HepG2 (cell line): Measurements from ENCODE around the gene ENO3. TPM values are rescaled to one million over a fixed set of nuclear protein-coding genes. Genes with fewer than 3 reads are reported as not detected.
A peak's percentile ranks its signal among the peaks of the same experiment; 100 is the strongest.

ENCODE experiments used
- GATAD1 ChIP-seq: IDR thresholded peaks from 2 replicates; pipeline ENCODE4 v1.6.1; 2016; ENCODE audit warnings: missing genetic modification reagents, missing compliant biosample characterization
- GLMP ChIP-seq: sonication (generic); formaldehyde crosslinking; IDR thresholded peaks from 2 replicates; pipeline ENCODE4 v1.9.0; 2021; ENCODE audit warnings: missing genetic modification reagents, mild to moderate bottlenecking, borderline replicate concordance
- HNRNPK ChIP-seq: fragments of 200-400 bp; formaldehyde crosslinking; IDR thresholded peaks from 2 replicates; pipeline ENCODE4 v1.6.1; 2018; ENCODE audit warnings: low read length, low read depth, moderate library complexity, mild to moderate bottlenecking; ENCODE audit not compliant: poor library complexity, severe bottlenecking
- IKZF1 ChIP-seq: fragments of 450-650 bp; IDR thresholded peaks from 2 replicates; pipeline ENCODE4 v1.7.1; 2016
- JUND ChIP-seq: sonication (generic); formaldehyde crosslinking; IDR thresholded peaks from 2 replicates; pipeline ENCODE4 v1.8.0; 2022; ENCODE audit warnings: mild to moderate bottlenecking, missing genetic modification reagents
- KDM3A ChIP-seq: IDR thresholded peaks from 2 replicates; pipeline ENCODE4 v1.6.1; 2018; ENCODE audit warnings: low read depth, missing compliant biosample characterization
- KLF11 ChIP-seq: IDR thresholded peaks from 2 replicates; pipeline ENCODE4 v1.6.1; 2016; ENCODE audit warnings: missing compliant biosample characterization
- MED1 ChIP-seq: sonication (generic); formaldehyde crosslinking; IDR thresholded peaks from 2 replicates; pipeline ENCODE4 v1.4.0; 2020; ENCODE audit warnings: missing genetic modification reagents
- MIER3 ChIP-seq: IDR thresholded peaks from 2 replicates; pipeline ENCODE4 v1.6.1; 2016; ENCODE audit warnings: missing compliant biosample characterization, borderline replicate concordance
- PHF20 ChIP-seq: sonication (generic); formaldehyde crosslinking; IDR thresholded peaks from 2 replicates; pipeline ENCODE4 v1.5.0; 2020; ENCODE audit warnings: mild to moderate bottlenecking, missing genetic modification reagents
- POLR2AphosphoS5 ChIP-seq: IDR thresholded peaks from 2 replicates; pipeline ENCODE4 v1.6.1; 2012; ENCODE audit warnings: low read depth, low read length
- PRPF4 ChIP-seq: fragments of 200-400 bp; formaldehyde crosslinking; IDR thresholded peaks from 2 replicates; pipeline ENCODE4 v1.6.1; 2016; ENCODE audit warnings: low read length, low read depth; ENCODE audit not compliant: poor library complexity, severe bottlenecking
- YEATS4 ChIP-seq: sonication (generic); formaldehyde crosslinking; IDR thresholded peaks from 2 replicates; pipeline ENCODE4 v1.4.0; 2020; ENCODE audit warnings: missing genetic modification reagents, borderline replicate concordance
- ZNF124 ChIP-seq: sonication (generic); formaldehyde crosslinking; IDR thresholded peaks from 2 replicates; pipeline ENCODE4 v1.4.0; 2020; ENCODE audit warnings: missing genetic modification reagents
- ZNF251 ChIP-seq: sonication (generic); formaldehyde crosslinking; IDR thresholded peaks from 2 replicates; pipeline ENCODE4 v1.9.0; 2021; ENCODE audit warnings: mild to moderate bottlenecking, missing genetic modification reagents
- ZNF382 ChIP-seq: sonication (generic); formaldehyde crosslinking; IDR thresholded peaks from 2 replicates; pipeline ENCODE4 v1.5.0; 2020; ENCODE audit warnings: missing genetic modification reagents, mild to moderate bottlenecking, borderline replicate concordance
- ZNF607 ChIP-seq: sonication (generic); formaldehyde crosslinking; IDR thresholded peaks from 2 replicates; pipeline ENCODE4 v1.5.1; 2020; ENCODE audit warnings: missing genetic modification reagents, mild to moderate bottlenecking, borderline replicate concordance
- ZNF777 ChIP-seq: sonication (generic); formaldehyde crosslinking; IDR thresholded peaks from 2 replicates; pipeline ENCODE4 v1.4.0; 2020; ENCODE audit warnings: missing genetic modification reagents
- ZNF788 ChIP-seq: sonication (generic); formaldehyde crosslinking; IDR thresholded peaks from 2 replicates; pipeline ENCODE4 v1.5.0; 2020; ENCODE audit warnings: mild to moderate bottlenecking, missing genetic modification reagents, borderline replicate concordance
- polyA plus RNA-seq, 8 experiments: library from polyadenylated mRNA; depleted of rRNA in 3 of 8; stranded (reverse) in 7 of 8; unstranded in 1 of 8; fragments of >200 nt; fragmentation: Illumina TruSeq in 4 of 8; extraction: Trizol in 4 of 8; gene quantifications; 2 replicates each; pipeline versions ENCODE4 v1.2.1 to v1.2.3, GENCODE V29; 2011 to 2016; ENCODE audit warnings: low read depth in 4 of 8, missing spikeins in 1 of 8, mixed read lengths in 1 of 8; ENCODE audit not compliant: insufficient read depth in 1 of 8
- total RNA-seq, 5 experiments: library from RNA; depleted of rRNA; stranded (reverse); fragments of >200 nt; fragmentation: Illumina TruSeq; extraction: Trizol; gene quantifications; 2 replicates each; pipeline ENCODE4 v1.2.3, GENCODE V29; 2016; ENCODE audit warnings: low read depth in 1 of 5
- TF ChIP-seq, protein P1 (sequence below): sonication (generic); formaldehyde crosslinking; IDR thresholded peaks from 2 replicates; pipeline ENCODE4 v1.4.0; 2020; ENCODE audit warnings: missing genetic modification reagents
- TF ChIP-seq, protein P2 (sequence below): sonication (generic); formaldehyde crosslinking; IDR thresholded peaks from 2 replicates; pipeline ENCODE4 v1.8.0; 2022; ENCODE audit warnings: missing genetic modification reagents, mild to moderate bottlenecking, borderline replicate concordance
- TF ChIP-seq, protein P3 (sequence below): sonication (generic); formaldehyde crosslinking; IDR thresholded peaks from 2 replicates; pipeline ENCODE4 v1.5.0; 2020; ENCODE audit warnings: mild to moderate bottlenecking, missing genetic modification reagents, moderate library complexity
- TF ChIP-seq, protein P4 (sequence below): IDR thresholded peaks from 2 replicates; pipeline ENCODE4 v1.6.1; 2018; ENCODE audit warnings: missing genetic modification reagents, mild to moderate bottlenecking, missing compliant biosample characterization

Gene ENO3
- total and polyA plus RNA-seq, 2 of the 13 experiments (the other 11 are each of a cell fraction or from before 2014, with no cell fraction given), result 59.8 to 69.8 TPM

DNA sequence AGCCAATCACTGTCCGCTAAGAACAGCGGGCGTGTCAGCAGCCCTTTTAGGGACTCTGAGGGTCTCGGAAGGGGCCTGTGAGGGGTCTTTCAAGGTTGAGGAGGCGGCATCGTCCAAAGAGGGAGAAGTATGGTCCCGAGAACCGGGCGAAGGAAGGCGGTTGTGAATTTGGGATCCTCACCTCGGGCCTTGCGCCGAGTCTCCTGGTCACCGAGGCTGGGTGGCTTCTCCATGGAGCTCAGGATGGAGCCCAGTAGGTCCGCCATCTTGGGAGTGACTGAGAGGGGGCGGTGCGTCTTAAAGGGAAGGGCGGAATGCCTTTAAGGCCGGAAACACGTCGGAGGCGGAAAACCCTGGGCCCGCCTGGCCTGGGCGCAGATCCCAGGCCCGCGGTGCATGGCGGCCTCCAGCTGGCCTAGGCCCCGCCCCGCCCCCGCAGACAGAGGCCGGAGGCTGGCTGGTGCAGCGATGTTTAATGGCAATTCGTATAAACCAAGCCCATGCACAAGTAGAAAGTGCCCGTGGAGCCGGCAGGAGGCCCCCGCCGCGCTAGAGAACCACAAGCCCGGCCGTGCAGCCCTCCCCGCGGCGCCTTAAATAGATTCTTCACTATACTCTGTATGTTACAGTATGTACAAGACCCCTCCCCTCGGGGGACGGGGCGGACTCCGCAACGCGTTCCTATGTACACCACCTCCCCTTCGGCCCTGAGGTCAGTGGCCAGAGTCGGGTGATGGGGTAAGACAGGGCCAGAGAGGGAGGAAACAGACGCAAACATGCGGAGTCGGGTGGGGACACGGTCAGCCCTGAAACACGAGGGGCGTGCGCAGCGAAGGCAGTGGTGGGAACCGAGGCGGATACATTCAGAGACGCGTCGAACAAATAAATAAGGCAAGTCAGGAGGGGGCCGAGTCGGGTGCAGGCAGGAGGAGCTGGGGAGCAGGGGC is 16.9 kb downstream of the ENO3 start, which contains the start of gene SPAG7 (continued):
- TF ChIP-seq, protein P1, sequence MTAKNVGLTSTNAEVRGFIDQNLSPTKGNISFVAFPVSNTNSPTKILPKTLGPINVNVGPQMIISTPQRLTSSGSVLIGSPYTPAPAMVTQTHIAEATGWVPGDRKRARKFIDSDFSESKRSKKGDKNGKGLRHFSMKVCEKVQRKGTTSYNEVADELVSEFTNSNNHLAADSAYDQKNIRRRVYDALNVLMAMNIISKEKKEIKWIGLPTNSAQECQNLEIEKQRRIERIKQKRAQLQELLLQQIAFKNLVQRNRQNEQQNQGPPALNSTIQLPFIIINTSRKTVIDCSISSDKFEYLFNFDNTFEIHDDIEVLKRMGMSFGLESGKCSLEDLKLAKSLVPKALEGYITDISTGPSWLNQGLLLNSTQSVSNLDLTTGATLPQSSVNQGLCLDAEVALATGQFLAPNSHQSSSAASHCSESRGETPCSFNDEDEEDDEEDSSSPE, result peak; percentile 3; the same call in 1 of the 2 replicates
- TF ChIP-seq PHF20 (CRISPR knock-in tag) (no peak; the same call in 1 of the 2 replicates), HNRNPK (peak; percentile 33), KLF11 (CRISPR knock-in tag) (peak; percentile 39; the same call in 1 of the 2 replicates), ZNF607 (CRISPR knock-in tag) (peak; percentile 75; the same call in 1 of the 2 replicates), ZNF788 (CRISPR knock-in tag) (no peak), IKZF1 (no peak), ZNF124 (CRISPR knock-in tag) (no peak), MIER3 (peak; percentile 57; the same call in 1 of the 2 replicates), POLR2AphosphoS5 (peak; percentile 80), ZNF251 (no peak), YEATS4 (peak; percentile 81; the same call in 1 of the 2 replicates), KDM3A (0 out of 2 replicates have a peak, but pooled peaks have one; percentile 35), ZNF382 (CRISPR knock-in tag) (no peak), GATAD1 (peak; percentile 78), JUND (CRISPR knock-in tag) (peak; percentile 59; the same call in 1 of the 2 replicates), ZNF777 (CRISPR knock-in tag) (peak; percentile 69), MED1 (CRISPR knock-in tag) (peak; percentile 25; the same call in 1 of the 2 replicates), PRPF4 (no peak), GLMP (CRISPR knock-in tag) (no peak)
- TF ChIP-seq, protein P2, sequence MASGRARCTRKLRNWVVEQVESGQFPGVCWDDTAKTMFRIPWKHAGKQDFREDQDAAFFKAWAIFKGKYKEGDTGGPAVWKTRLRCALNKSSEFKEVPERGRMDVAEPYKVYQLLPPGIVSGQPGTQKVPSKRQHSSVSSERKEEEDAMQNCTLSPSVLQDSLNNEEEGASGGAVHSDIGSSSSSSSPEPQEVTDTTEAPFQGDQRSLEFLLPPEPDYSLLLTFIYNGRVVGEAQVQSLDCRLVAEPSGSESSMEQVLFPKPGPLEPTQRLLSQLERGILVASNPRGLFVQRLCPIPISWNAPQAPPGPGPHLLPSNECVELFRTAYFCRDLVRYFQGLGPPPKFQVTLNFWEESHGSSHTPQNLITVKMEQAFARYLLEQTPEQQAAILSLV, result peak; percentile 69
- TF ChIP-seq, protein P3, sequence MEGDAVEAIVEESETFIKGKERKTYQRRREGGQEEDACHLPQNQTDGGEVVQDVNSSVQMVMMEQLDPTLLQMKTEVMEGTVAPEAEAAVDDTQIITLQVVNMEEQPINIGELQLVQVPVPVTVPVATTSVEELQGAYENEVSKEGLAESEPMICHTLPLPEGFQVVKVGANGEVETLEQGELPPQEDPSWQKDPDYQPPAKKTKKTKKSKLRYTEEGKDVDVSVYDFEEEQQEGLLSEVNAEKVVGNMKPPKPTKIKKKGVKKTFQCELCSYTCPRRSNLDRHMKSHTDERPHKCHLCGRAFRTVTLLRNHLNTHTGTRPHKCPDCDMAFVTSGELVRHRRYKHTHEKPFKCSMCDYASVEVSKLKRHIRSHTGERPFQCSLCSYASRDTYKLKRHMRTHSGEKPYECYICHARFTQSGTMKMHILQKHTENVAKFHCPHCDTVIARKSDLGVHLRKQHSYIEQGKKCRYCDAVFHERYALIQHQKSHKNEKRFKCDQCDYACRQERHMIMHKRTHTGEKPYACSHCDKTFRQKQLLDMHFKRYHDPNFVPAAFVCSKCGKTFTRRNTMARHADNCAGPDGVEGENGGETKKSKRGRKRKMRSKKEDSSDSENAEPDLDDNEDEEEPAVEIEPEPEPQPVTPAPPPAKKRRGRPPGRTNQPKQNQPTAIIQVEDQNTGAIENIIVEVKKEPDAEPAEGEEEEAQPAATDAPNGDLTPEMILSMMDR (CRISPR knock-in tag), result 0 out of 2 replicates have a peak, but pooled peaks have one; percentile 26
- TF ChIP-seq, protein P4, sequence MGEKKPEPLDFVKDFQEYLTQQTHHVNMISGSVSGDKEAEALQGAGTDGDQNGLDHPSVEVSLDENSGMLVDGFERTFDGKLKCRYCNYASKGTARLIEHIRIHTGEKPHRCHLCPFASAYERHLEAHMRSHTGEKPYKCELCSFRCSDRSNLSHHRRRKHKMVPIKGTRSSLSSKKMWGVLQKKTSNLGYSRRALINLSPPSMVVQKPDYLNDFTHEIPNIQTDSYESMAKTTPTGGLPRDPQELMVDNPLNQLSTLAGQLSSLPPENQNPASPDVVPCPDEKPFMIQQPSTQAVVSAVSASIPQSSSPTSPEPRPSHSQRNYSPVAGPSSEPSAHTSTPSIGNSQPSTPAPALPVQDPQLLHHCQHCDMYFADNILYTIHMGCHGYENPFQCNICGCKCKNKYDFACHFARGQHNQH (CRISPR knock-in tag), result no peak; the same call in 1 of the 2 replicates
